GM19351 (cell line): ENCODE results near the gene SHCBP1.
"Not testable (repeated sequence)": the region's sequence is repeated elsewhere in the genome, so short reads cannot be mapped to it uniquely, and the experiment has no call there.

Experiments used
- ATAC-seq: cut with Tn5 transposase; IDR thresholded peaks from one replicate; pipeline ENCODE4 v1.9.1; 2021; ENCODE audit warnings: mild to moderate bottlenecking, moderate library complexity; ENCODE audit not compliant: unreplicated experiment

SHCBP1 gene

GRCh38 chr16:46621006-46621933 is at the start of gene SHCBP1:
Gene SHCBP1 (minus strand): TSS chr16:46621379. CDS start chr16:46621359, 20 bp downstream.
- peak; percentile 87 for ATAC-seq

- no peak for ATAC-seq
These were observed 40.9 kb upstream of the SHCBP1 start for GRCh38 chr16:46662123-46662522.

- peak; percentile 95 for ATAC-seq
These were observed 37.7 kb upstream of the SHCBP1 start for GRCh38 chr16:46658925-46659324.

- no peak for ATAC-seq
These were observed 30.1 kb upstream of the SHCBP1 start for GRCh38 chr16:46651305-46651704.

- ATAC-seq = no peak
These were observed 29.1 kb upstream of the SHCBP1 start for GRCh38 chr16:46650254-46650623.

GRCh38 chr16:46649588-46650253 is 28.5 kb upstream of the SHCBP1 start:
- no peak for ATAC-seq

GRCh38 chr16:46648656-46649055 is 27.5 kb upstream of the SHCBP1 start:
- no peak for ATAC-seq

GRCh38 chr16:46638947-46639925 is 18.1 kb upstream of the SHCBP1 start:
- no peak for ATAC-seq

GRCh38 chr16:46632778-46633733 is 11.9 kb upstream of the SHCBP1 start:
- no peak for ATAC-seq

- no peak for ATAC-seq
These were observed 8.4 kb upstream of the SHCBP1 start for GRCh38 chr16:46629331-46630219.

GRCh38 chr16:46627746-46628145 is 6.6 kb upstream of the SHCBP1 start:
- no peak for ATAC-seq

GRCh38 chr16:46626681-46627080 is 5.5 kb upstream of the SHCBP1 start:
- not testable (repeated sequence) for ATAC-seq

GRCh38 chr16:46624862-46625261 is 3.7 kb upstream of the SHCBP1 start:
- not testable (repeated sequence) for ATAC-seq

- ATAC-seq = not testable (repeated sequence)
These were observed 2.5 kb upstream of the SHCBP1 start for GRCh38 chr16:46623707-46624106.

- ATAC-seq = peak; percentile 23
These were observed 2.1 kb upstream of the SHCBP1 start for GRCh38 chr16:46623246-46623645.

GRCh38 chr16:46621934-46622676 is 926 bp upstream of the SHCBP1 start:
- ATAC-seq = no peak

- ATAC-seq = peak; percentile 22
These were observed 743 bp downstream of the SHCBP1 start for GRCh38 chr16:46620266-46621005.
